Measurements from ENCODE around the gene CHSY1.

GRCh38 chr15:101264911-101265641 lies 13.2 kb upstream of the CHSY1 start:
- TF ChIP-seq CTCF (IDR thresholded peaks at IDR 0.05) (no peak), POLR2A (IDR thresholded peaks at IDR 0.05) (no peak)

All from testis (tissue), 2 donors.